Caco-2 (cell line): ENCODE measurements around the gene CDKN2B-AS1. TPM values are rescaled to one million over a fixed set of nuclear protein-coding genes. Genes with fewer than 3 reads are reported as not detected.

Source experiments
- BruUV-seq: library from RNA; stranded (reverse); fragments of 400-500 nt; replicated peaks from 2 replicates; lab custom pipeline; 2021; lab: Mats Ljungman, UMichigan
- CTCF ChIA-PET: fragments of 300-600 bp; sonication (Branson Sonifier 250); formaldehyde crosslinking; loops from one replicate; lab custom pipeline; 2022; ENCODE audit warnings: antibody characterized with exemption; lab: Charles Lee
- POLR2A ChIA-PET: fragments of 300-600 bp; sonication (Branson Sonifier 250); formaldehyde crosslinking; loops from one replicate; lab custom pipeline; 2022; ENCODE audit warnings: antibody characterized with exemption; lab: Charles Lee
- DNase-seq, 2 experiments: peaks; one replicate each; pipeline versions ENCODE4 v3.0.0 to v3.0.0-alpha.2; 2020 to 2022
- H3K27me3 ChIP-seq: replicated peaks from 2 replicates; pipeline ENCODE4 v1.6.0; 2011; ENCODE audit warnings: low read length; ENCODE audit not compliant: control insufficient read depth, insufficient read depth
- H3K36me3 ChIP-seq: 2 replicates; pipeline ENCODE4 v1.5.1; 2011; ENCODE audit warnings: low read length; ENCODE audit not compliant: control insufficient read depth, insufficient read depth
- H3K4me1 ChIP-seq: fragments of 250-450 bp; sonication (Bioruptor Pico); 2 replicates; pipeline ENCODE4 v1.5.1; 2020; ENCODE audit warnings: mild to moderate bottlenecking
- H3K4me3 ChIP-seq: 2 replicates; pipeline ENCODE4 v1.5.1; 2011; ENCODE audit warnings: low read depth, mild to moderate bottlenecking, control low read depth, low read length
- H3K9me3 ChIP-seq: fragments of 250-450 bp; sonication (Bioruptor Pico); 2 replicates; pipeline ENCODE4 v1.5.1; 2020; ENCODE audit warnings: mild to moderate bottlenecking, moderate library complexity
- H3K27ac Mint-ChIP-seq: one replicate; pipeline ENCODE4 v1.8.0; 2022; ENCODE audit warnings: mixed read lengths; ENCODE audit not compliant: unreplicated experiment
- H3K27me3 Mint-ChIP-seq: one replicate; pipeline ENCODE4 v1.8.0; 2022; ENCODE audit warnings: mixed read lengths; ENCODE audit not compliant: insufficient read depth, unreplicated experiment
- H3K36me3 Mint-ChIP-seq: one replicate; pipeline ENCODE4 v1.8.0; 2022; ENCODE audit warnings: mild to moderate bottlenecking, mixed read lengths; ENCODE audit not compliant: insufficient read depth, unreplicated experiment
- H3K4me1 Mint-ChIP-seq: one replicate; pipeline ENCODE4 v1.8.0; 2022; ENCODE audit warnings: low read depth, mixed read lengths; ENCODE audit not compliant: unreplicated experiment
- H3K4me3 Mint-ChIP-seq: one replicate; pipeline ENCODE4 v1.8.0; 2022; ENCODE audit warnings: mild to moderate bottlenecking, moderate library complexity, mixed read lengths; ENCODE audit not compliant: unreplicated experiment
- H3K9me3 Mint-ChIP-seq: one replicate; pipeline ENCODE4 v1.8.0; 2022; ENCODE audit warnings: mixed read lengths; ENCODE audit not compliant: unreplicated experiment
- intact Hi-C: fragments of 100-400 bp; cut with micrococcal nuclease; formaldehyde crosslinking; loops from one replicate; pipeline ENCODE4 v1.10.0; 2022; ENCODE audit not compliant: unreplicated experiment
- total RNA-seq: library from RNA; stranded (reverse); gene quantifications from 2 replicates; pipeline ENCODE4 v1.2.3, GENCODE V29; 2022
- TF ChIP-seq, protein P1 (sequence below), 2 experiments: fragments of 200-600 bp in 1 of 2; IDR thresholded peaks; 1 replicate in 1 of 2; 2 replicates in 1 of 2; pipeline versions ENCODE4 v1.5.1 to v1.8.0; 2011 to 2022; ENCODE audit warnings: antibody characterized with exemption in 1 of 2, control low read depth in 1 of 2, inconsistent platforms in 1 of 2, low read depth in 1 of 2, low read length in 1 of 2, mild to moderate bottlenecking in 1 of 2, moderate library complexity in 1 of 2; ENCODE audit not compliant: insufficient read depth in 1 of 2, severe bottlenecking in 1 of 2, unreplicated experiment in 1 of 2

CDKN2B-AS1 gene
- total RNA-seq, 1 experiment from 2014 or later, result 1.2 TPM

DNA sequence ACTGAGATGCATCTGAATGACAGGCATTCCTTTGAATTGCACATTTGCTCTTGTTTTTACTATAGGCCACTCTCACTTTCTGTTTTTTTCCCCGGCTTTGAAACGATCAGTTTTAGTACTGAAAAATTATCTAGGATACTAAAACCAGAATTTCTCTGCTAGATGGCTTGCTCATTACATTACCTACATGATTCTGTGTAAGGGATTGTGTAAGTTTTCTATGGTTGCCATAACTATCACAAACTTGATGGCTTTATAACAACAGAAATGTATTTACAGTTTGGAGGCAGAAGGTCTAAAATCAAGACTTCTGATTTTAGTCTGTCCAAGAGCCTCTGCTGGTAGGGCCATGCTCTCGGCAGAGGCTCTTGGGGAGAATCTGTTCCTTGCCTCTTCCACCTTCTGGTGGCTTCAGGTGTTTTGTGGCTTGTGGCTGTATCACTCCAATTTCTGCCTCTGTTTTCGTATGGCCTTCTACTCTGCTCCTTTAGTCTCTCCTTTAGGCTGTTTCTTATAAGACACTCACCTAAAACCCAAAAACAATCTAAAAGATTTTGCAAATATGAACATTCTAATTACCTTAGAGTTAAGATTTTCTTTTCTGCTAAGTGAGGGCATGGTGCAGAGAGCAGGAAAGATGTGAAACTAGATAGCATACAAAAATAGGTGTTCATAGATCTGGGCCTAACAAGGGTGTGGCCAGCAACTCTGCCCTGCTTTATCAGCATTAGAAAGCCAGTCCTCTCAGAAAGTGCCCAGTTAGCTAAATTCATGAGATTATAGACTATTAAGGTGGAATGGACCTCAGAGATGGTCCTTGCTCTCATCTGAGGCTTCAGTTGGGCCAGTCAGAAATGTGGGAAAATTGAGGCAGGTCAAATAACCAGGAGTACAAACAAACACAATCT lies 107.8 kb downstream of the CDKN2B-AS1 start:
- H3K9me3 Mint-ChIP-seq, result no peaks in the 10 kb centered on the region
- no TSS peak for BruUV-seq
- no peak for DNase-seq
- H3K27ac Mint-ChIP-seq, result peak overlapping the region; percentile 32
- TF ChIP-seq, protein P1, sequence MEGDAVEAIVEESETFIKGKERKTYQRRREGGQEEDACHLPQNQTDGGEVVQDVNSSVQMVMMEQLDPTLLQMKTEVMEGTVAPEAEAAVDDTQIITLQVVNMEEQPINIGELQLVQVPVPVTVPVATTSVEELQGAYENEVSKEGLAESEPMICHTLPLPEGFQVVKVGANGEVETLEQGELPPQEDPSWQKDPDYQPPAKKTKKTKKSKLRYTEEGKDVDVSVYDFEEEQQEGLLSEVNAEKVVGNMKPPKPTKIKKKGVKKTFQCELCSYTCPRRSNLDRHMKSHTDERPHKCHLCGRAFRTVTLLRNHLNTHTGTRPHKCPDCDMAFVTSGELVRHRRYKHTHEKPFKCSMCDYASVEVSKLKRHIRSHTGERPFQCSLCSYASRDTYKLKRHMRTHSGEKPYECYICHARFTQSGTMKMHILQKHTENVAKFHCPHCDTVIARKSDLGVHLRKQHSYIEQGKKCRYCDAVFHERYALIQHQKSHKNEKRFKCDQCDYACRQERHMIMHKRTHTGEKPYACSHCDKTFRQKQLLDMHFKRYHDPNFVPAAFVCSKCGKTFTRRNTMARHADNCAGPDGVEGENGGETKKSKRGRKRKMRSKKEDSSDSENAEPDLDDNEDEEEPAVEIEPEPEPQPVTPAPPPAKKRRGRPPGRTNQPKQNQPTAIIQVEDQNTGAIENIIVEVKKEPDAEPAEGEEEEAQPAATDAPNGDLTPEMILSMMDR (IDR thresholded peaks at IDR 0.05; ENCODE audit: insufficient read depth in 1 of 2, low read depth in 1 of 2, low read length in 1 of 2, severe bottlenecking in 1 of 2, unreplicated experiment in 1 of 2), result no peak
- no peaks in the 10 kb centered on the region for H3K9me3 ChIP-seq
- H3K36me3 Mint-ChIP-seq, result no peaks in the 10 kb centered on the region
- no peaks in the 10 kb centered on the region for H3K36me3 ChIP-seq
- peaks cover 30% of the 10 kb centered on the region for H3K4me1 Mint-ChIP-seq
- H3K4me1 ChIP-seq, result peaks cover 49% of the 10 kb centered on the region
- no peaks in the 10 kb centered on the region for H3K27me3 ChIP-seq
- intact Hi-C loops, result no loop called here
- H3K4me3 ChIP-seq, result no peak overlapping the region
- CTCF ChIA-PET, result interaction anchor here (1.0 kb wide), 1 partner anchor 94 kb away, joined by 4 read pairs; the partner anchor contains the start of gene CDKN2B
- no peak overlapping the region for H3K4me3 Mint-ChIP-seq
- H3K27me3 Mint-ChIP-seq, result no peaks in the 10 kb centered on the region
- POLR2A ChIA-PET, result interaction anchor here (1.0 kb wide), 1 partner anchor 93 kb away, joined by 6 read pairs; the partner anchor contains the start of gene CDKN2B

DNA sequence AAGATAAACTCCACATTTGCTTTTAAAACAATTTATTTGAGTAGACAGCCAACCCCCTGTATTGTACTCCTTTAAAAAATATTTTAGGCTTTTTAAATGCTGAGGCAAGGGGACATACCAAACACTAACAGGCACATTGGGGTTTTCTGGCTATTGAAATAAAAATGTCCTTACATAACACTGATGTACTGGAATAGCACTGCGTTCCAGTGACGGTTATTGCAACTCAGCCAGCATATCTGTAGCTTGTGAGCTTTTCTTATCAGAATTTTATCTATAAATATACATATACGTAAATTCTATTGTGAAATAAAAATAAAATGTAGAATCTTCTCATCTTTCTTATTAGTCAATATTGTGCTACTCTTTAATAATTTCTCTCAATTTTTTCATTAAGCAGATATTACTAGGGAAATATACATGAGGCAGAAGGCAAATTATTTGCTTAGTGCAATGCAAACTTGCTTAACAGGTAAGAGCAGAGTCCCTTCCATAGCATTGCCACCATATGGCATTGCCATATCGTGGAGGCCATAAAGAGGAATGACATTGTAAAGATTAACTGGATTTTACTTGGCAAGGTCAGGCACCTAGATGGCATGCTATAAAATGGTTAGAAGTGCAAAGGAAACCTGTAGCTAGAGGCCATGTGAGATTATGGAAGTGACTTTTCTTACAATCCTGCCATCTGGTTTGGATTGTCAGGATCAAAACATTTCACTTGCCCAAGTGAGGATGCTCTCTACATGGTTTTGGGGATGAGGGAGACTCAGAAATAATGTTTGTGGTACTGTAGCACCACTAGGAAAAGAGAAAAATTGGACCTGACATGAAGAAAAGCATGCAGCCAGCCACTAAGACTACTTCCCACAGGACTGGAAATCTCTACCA lies 109.3 kb downstream of the CDKN2B-AS1 start:
- no TSS peak for BruUV-seq
- Mint-ChIP-seq H3K4me3 (no peak overlapping the region), H3K4me1 (peaks cover 32% of the 10 kb centered on the region), H3K27me3 (no peaks in the 10 kb centered on the region), H3K27ac (no peak overlapping the region), H3K36me3 (no peaks in the 10 kb centered on the region), H3K9me3 (no peaks in the 10 kb centered on the region)
- Histone ChIP-seq H3K4me1 (peaks cover 49% of the 10 kb centered on the region), H3K36me3 (no peaks in the 10 kb centered on the region), H3K9me3 (no peaks in the 10 kb centered on the region), H3K27me3 (no peaks in the 10 kb centered on the region), H3K4me3 (no peak overlapping the region)
- TF ChIP-seq, protein P1 (IDR thresholded peaks at IDR 0.05; ENCODE audit: insufficient read depth in 1 of 2, low read depth in 1 of 2, low read length in 1 of 2, severe bottlenecking in 1 of 2, unreplicated experiment in 1 of 2), result no peak
- intact Hi-C loops, result no loop called here
- no peak for DNase-seq
- CTCF ChIA-PET, result no interaction called here
- POLR2A ChIA-PET, result interaction anchor here (1.0 kb wide), 1 partner anchor 95 kb away, joined by 6 read pairs; the partner anchor contains the start of gene CDKN2B
